ENCODE results near the gene INTS6.
A peak's percentile ranks its signal among the peaks of the same experiment; 100 is the strongest.

The INTS6 gene

GRCh38 chr13:51317262-51317661 is 135.6 kb downstream of the INTS6 start:
- no peak for DNase-seq (ENCODE audit: low spot score)

- DNase-seq (ENCODE audit: low spot score) = no peak
Observed at GRCh38 chr13:51313619-51314018, 139.2 kb downstream of the INTS6 start.

- DNase-seq (ENCODE audit: low spot score) = peak; percentile 36
Observed at GRCh38 chr13:51311957-51312520, 140.8 kb downstream of the INTS6 start.

All from putamen (tissue), 1 donor.